GM19099 (cell line): ENCODE measurements around the gene MACC1.

ENCODE experiments used
- POLR2A ChIP-seq: IDR thresholded peaks from 3 replicates; pipeline ENCODE4 v1.6.1; 2011; ENCODE audit warnings: low read depth; ENCODE audit not compliant: insufficient read length; ENCODE audit errors: extremely low read depth

MACC1 gene

DNA sequence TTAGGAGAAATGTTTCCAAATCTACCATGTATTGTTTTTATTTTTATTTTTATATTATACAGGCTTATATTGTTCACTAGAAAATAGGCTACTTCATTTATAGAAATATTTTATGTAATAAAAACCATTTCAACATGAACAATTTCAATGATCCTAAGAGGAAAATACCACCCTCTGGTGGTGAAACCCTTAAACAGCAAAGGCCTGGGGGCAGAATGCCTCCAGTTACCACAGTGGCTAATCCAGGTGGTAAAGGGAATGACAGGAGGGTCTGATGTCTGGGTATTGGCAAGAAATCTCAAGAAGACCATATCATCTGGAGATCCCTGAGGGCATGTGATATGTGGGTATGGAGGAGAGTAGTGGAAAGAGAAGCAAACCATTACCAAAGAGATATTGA is 19.3 kb downstream of the MACC1 start:
- TF ChIP-seq POLR2A: no peak

- TF ChIP-seq POLR2A: no peak
These were observed 19.9 kb downstream of the MACC1 start for GRCh38 chr7:20197125-20197748.

DNA sequence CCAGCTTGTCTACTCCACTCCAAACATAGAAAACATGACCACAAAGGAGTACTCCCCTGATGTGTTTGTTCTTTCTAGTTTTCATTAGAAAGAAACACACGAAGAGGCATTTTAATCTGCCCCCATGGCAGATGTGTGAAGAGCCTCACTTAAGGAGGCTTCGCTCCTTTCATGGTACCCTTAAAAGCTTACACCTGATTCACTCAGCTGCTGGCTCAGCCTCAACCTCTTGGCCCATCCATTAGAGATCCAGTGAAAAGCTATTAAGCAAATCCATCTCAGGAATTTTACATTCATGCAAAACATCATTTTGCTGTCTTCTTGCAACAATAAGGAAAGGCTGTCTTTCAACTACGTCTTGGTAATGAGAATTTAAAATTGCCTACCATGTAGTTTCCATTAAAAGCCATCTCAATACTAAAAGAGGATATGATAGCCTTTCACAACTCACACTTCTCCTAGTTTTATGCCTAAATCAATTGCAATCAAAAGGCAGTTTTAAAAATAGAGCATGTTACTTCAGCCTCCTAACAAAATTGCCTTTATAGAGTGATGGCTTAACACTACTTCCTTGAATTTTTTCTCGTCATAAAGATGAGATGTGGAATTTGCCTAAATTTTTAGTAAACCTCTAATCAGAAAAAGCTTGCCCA is 22.7 kb downstream of the MACC1 start:
- no peak for TF ChIP-seq POLR2A

DNA sequence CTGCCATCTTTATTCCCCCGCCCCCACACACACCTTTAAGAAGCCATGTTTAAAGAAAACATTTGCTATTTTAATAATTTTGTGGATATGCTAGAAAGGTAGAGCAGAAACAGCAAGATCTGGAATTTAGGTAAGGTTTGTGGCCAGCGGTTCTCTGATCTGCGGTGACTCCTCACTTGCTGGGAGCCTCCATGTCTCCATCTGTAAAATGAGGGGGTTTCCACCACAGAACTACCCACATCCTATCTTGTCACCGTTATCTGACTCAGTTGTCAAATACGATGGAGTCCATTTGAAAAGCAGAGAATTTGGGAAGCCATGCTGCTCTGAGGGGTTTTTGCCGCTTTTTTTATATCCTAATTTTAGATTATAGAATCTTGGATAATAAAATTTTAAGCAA is 23.3 kb downstream of the MACC1 start:
- no peak for TF ChIP-seq POLR2A

DNA sequence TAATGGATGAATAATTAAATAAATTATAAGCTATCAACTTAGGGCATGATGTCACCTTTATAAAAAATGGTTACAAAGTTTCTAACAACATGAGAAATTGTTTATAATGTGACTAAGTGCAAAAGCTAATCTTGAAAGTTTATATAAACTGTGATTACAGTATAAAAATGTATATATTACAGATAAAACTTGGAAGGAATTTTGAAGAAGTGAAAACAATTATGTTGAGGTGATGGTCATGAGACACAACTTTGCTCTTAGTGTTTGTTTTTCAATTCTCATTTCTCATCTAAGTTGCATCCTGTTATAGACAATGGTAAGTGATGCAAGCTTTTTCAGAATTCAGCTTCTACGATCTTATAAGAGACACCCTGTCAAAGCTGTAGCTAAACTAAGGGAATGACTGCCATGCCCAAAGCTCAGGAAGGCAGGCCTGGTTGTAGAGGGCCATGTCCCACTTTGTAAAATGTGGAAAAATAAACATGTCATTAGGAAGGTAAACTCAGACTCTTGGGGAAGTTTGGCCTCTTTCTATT is 23.9 kb downstream of the MACC1 start:
- TF ChIP-seq POLR2A: no peak

DNA sequence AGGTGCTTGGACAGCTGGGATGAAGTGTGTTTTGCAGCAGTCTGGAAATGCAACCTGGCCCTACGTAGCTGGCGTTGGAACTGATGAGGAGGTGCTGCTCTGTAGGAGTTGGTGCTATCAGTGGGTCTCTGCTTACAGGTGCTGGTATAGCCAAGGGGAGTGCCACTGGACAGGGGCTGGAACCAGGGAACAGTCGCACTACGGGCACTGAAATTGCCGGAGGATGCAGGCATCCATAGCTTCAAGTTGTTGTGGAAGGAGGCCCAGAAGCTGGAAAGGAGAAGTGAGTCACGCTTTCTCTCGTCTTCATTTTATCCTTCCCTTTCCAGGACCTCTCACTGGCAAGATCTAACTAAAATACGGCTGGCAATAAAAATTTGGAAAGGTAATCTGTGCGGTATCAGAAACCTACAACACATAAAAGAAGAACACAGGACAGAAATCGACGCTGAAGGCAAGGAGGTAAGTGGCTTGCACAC is 25.8 kb downstream of the MACC1 start:
- TF ChIP-seq POLR2A: no peak

GRCh38 chr7:20190560-20191390 is 26.4 kb downstream of the MACC1 start:
- no peak for TF ChIP-seq POLR2A

GRCh38 chr7:20189852-20190251 is 27.3 kb downstream of the MACC1 start:
- no peak for TF ChIP-seq POLR2A

GRCh38 chr7:20188567-20188966 is 28.6 kb downstream of the MACC1 start:
- TF ChIP-seq POLR2A: no peak

DNA sequence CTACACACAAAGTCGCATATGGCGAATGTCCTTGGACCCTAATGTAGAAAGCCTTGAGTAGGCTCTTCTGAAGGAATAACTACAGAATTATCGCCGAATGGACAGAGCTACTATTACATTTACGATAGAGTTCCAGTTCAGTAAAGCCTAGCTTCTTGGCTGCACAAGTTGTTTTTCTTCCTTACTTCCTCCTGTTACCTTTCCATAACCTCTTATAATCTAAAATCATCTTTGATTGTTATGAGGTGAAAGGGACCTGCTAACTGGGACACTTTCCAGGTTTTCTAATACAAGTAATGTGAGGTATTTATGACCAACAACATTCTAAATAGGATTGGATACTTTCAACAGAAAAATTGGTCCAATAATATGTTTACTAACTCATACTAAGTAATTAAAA is 31.2 kb downstream of the MACC1 start:
- no peak for TF ChIP-seq POLR2A

- no peak for TF ChIP-seq POLR2A
These were observed 34.1 kb downstream of the MACC1 start for GRCh38 chr7:20183086-20183485.

DNA sequence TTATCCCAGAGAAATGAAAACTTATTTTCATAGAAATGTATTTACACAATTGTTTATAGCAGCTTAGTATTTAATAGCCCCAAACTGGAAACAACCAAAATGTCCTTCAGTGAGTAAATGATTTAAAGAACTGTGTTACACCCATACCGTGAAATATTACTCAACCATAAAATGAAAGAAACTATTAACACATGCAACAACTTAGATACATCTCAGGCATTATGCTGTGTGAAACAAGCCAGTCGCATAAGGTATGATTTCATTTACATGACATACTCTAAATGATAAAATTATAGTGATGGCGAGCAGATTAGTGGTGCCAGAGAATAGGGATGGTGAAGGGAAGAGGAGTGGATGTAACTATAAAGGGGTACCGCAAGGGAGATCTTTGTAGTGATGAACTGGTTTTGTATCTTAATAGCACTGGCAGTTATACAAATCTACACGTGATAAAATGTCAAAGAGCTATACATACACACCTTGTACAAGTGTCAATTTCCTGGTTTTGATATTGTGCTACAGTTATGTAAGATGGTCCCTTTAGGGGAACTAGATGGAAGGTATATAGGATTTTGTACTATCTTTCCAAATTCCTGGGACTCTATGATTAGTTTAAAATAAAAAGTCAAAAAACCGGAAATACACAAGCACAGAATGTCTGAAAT is 40.5 kb downstream of the MACC1 start:
- TF ChIP-seq POLR2A: no peak

- TF ChIP-seq POLR2A: no peak
These were observed 43.4 kb downstream of the MACC1 start for GRCh38 chr7:20173828-20174227.

DNA sequence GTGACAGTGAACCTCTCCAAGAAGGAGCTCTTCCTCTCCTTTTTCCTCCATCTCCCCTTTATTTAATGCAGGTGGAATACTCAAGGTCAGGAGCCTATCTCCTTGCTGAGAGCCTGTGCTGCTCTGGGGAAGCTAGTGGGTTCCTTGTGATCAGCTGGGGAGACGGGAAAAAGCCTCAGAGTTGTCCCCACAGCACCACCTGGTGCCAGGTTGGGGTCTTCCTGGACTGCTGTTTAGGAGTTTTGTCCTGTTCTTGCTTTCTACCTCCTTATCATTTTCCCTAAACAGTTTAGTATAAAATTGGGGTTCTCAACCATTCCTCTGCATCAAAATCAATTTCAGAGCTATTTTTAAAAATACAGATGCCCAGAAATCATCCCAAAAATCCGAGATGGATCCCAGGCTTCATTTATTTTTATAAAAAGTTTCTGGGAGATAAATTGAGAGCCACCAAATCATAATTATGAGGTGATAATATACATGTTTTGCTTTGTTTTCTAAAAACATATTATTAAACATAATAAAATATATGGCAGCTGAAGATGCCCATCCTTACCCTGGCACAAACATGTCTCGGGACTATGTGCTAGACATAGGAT is 44.3 kb downstream of the MACC1 start:
- no peak for TF ChIP-seq POLR2A

DNA sequence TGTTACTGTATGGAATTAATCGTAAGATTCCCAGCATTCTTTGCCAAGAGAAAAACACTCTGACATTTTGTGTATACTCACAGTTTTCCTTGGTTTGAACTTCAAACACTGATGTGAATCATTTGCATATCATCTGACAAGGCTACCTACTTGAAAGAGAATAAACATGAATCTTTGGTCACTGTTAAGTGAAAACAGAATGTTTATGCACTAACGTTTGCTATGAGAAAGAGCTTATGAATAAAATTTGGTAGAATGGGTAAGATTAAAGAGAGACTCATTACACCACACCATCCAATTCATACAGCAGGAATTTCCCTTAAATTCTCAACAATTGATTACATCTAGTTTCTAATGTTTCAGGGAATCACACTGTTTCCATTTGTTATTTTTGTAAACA is 46.6 kb downstream of the MACC1 start:
- no peak for TF ChIP-seq POLR2A
